Stimulated activated CD4-positive, alpha-beta T cell treated with anti-CD3 and anti-CD28 coated beads, TNF-alpha, amount 100 ng/mL, for 24 hours (primary cell): ENCODE measurements around the gene PNMT.

Experiments used
- DNase-seq, 3 experiments: peaks; one replicate each; pipeline ENCODE4 v3.0.0-alpha.2; 2020; ENCODE audit warnings: low read depth in 3 of 3

The PNMT gene

GRCh38 chr17:39633570-39634183 is 34.6 kb upstream of the PNMT start:
- no peak for DNase-seq

- DNase-seq, result no peak
Measured at GRCh38 chr17:39634384-39634871, 33.8 kb upstream of the PNMT start.

GRCh38 chr17:39635614-39636176 is 32.6 kb upstream of the PNMT start:
- DNase-seq, result no peak

DNA sequence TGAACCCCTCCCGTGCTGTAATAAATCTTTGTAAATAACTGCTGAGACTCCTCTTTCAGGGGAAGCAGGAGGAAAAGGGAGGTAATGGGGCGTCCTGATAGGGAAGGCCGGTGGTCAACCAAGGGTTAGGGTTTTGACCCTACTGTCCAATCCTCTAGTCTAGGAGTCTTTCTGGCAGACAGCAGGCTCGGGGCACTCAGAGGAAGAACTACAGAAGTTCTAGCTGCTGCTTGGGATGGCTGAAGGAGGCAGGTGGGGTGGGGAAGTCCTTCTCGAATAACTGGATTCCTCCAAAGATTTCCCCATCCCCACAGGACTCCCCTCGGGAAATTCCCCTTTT is 31.7 kb upstream of the PNMT start:
- DNase-seq, result no peak

- peak; percentile 81 to 93 (median 84) for DNase-seq
Measured at GRCh38 chr17:39636927-39637736, 31.1 kb upstream of the PNMT start, which contains the start of gene STARD3. TSS of gene STARD3 (plus strand) at chr17:39637144. CDS start at chr17:39653532, 16,388 bp downstream.

- DNase-seq, result no peak
Measured at GRCh38 chr17:39638317-39638716, 29.9 kb upstream of the PNMT start.

DNA sequence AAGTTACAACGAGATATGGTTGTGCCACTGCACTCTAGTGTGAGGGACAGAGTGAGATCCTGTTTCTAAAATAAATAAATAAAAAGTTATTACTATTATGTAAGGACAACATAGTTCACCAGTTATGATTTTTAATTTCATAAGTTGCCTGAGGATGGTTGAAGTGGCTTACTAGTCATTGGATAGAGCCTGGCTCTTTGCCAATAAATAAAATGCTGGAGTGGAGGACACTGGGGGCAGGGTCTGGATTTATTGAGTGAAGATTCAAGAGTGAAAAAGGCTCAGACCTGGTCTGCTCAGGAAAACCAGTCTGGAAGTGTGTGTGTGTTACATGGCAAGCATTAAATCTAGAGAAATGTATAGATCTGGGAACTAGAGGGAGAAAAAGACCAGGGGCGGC is 29.2 kb upstream of the PNMT start:
- DNase-seq, result no peak

DNA sequence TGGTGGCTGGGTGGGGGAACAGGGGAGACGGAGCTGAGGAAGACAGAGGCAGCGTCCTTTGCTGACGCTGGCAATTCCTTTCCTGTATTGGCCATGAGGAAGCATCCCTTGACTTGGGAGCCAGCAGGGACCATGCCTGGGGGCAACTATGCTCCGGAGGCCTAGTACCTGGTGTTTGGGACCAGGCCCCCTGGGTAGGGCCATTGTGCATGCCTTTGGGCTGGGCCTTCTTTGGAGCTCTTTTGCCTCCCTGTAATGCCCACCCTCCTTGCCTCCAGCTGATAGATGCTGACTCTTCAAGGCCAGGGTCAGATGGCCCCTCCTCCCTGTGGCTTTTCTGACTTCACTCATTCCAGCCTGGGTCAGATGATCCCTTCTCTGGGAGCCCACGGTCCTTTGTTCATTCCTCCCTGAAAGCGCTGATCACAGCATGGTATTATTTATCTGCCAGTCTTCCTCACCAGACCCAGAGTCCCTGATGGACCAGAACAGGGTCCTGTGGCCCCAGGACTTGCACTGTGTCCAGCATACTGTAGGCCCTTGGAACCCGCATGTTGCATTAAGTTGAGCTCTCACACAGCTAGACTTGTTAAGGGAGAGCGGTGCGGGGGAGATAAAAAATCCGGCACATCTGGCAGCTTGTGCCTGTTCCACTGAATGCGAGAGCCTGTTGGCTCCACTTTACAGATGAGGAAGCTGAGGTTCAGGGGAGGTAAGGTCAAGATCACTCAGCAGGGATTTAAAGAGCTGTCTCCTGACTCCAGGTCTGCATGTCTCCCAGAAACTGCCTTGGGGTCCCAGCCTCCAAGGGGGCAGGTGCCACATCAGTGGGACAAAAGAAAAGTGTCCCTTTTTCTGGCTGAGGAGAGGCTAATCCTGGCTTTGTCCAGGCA is 28.4 kb upstream of the PNMT start:
- DNase-seq, result no peak

DNA sequence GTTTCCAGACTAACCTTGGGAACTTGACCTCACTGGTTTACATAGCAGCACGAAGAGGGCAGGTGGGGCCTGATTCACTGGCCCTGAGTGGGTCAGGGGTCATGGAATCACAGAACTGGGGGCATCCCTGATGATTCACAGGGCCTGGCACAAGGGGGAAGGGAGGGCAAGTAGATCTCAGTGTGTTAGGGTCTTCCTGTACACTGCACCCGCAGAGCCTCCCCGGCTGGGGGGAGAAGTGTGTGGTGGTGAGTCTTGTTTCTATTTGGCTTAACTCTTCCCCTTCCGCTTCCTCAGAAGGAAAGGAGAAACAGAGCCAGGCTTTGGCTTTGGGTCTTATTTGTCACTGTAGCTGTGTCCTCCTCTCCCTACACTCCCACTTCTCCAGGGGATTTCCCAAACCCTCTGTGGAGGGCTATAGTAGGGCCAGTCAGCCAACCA is 27.6 kb upstream of the PNMT start:
- no peak for DNase-seq

- no peak for DNase-seq
Measured at GRCh38 chr17:39641097-39641496, 27.2 kb upstream of the PNMT start.

DNA sequence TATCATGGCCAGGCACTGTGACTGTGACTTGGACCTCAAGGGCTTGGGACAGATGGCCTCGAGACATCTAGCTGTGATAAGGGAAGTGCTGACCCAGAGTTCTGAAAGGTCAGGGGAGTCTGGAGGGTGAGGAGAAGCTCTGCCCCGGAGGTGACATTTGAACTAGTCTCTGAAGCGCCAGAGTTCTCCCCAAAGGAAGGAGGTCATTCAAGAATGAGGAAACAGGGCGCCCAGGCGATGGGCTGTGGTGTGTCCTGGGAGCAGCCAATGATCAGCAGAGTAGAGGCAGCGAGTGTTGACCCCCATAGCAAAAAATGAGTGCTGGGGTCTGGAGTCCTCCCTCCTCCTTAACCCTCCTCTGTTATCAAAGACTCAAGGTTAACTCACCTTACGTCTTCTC is 26.4 kb upstream of the PNMT start:
- no peak for DNase-seq

- no peak for DNase-seq
Measured at GRCh38 chr17:39642291-39643074, 25.8 kb upstream of the PNMT start.

GRCh38 chr17:39643271-39643670 is 25.0 kb upstream of the PNMT start:
- no peak for DNase-seq

GRCh38 chr17:39647256-39647655 is 21.0 kb upstream of the PNMT start:
- no peak for DNase-seq

DNA sequence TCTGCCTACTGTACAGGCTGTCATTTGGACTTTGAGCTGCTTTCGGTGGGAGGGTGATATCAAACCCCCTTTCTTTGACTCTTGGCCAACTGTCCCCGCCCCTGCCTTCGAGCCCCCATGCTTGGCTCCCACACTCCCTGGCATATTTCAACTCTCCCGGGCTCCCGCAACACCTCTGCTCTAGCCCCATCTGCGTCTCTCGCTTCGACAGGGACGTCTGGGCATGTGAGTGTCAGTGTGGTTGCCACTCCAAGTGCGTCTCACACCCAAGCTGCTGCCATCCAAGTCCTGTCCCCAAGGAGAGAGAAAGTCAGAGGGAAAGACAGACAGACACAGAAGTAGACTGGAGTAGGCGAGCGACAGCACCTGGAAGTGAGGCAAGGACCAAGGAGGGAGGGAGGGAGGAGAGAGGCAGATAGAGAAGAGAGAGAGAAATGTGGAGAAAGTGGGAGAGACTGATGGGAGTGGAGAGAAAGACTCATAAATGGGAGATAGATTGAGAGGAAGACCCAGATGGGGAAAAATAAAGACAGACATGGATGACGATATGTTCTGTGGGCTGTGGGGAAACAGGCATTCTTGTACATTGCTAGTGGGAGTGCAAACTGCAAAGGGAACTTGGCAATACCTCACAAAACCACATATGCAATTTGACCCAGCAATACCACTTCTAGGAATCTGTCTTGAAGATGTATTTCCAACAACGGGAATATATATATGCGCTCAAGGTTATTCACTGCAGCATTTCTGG is 19.5 kb upstream of the PNMT start:
- no peak for DNase-seq

- DNase-seq, result no peak
Measured at GRCh38 chr17:39650121-39650579, 18.1 kb upstream of the PNMT start.

DNA sequence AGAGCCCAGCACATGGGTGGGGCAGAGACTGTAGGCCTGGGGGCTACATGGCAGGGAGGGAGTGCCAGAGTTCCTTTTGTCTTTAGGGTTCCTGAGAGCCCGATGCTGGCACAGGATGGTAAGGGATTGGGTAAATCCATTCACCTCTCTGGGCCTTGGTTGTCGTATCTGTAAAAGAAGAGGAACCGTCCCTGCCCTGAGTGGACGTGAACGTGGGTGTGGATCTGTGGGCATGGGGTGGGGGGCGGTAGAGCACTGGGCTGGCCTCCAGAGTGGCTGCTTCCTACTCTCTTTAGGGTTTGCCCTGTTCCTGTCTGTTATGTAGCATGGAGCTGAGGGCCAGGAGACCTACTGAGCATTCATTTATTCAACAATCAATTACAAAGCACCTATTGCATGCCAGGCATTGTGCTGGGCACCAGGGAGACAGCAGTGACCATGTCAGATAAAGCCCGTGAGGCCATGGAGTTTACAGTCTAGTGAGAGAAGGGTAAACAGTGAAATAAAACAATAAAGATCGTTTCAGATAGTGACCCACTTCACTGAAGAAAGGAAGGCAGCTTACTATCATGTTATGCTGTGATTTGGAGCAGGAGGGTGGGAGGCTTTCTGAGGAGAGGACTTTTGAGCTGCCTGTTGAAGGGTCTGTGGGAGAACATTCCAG is 16.2 kb upstream of the PNMT start:
- no peak for DNase-seq

DNA sequence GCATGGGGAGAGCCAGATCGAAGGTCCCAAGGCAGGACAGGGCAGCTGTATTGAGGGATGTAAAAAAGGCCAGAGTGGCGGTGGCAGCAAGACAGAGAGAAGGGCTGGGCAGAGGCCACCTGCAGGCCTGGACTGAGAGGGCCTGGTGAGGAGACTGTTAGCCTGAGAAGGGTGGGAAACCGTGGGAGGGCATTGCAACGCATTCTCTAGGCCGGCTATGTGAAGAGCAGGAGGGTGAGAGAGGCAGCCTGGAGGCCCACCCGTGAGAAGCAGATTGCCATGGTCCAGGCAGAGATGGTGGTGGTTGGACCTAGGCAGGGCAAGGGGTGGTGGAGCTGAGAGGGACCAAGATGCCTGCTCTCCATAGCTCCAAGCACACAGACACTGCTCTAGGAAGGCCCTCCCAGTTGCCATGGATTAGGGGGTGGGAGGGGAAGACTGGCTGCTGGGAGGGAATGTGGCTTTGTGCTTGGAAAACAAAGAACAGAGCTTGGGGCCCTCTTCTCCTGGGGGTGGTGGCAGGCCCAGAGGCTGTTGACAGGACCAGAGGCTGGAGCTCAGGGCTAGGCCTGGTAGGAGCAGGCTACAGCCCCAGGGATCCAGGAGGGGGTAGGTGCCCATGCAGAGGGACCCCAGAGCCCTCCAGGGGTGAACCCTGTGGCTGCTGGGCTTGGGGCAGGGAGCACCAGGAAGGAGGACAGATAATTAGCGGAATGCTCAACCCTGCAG is 15.5 kb upstream of the PNMT start:
- no peak for DNase-seq

GRCh38 chr17:39653316-39653661 is 15.0 kb upstream of the PNMT start:
- no peak for DNase-seq
